H1 (cell line): ENCODE data around the gene PLCB4. TPM values are rescaled to one million over a fixed set of nuclear protein-coding genes. Genes with fewer than 3 reads are reported as not detected.

Source experiments
- CTCF ChIA-PET: fragments of 300-600 bp; sonication (Branson Sonifier 250); formaldehyde crosslinking; loops from one replicate; lab custom pipeline; 2021; ENCODE audit not compliant: partially characterized antibody; lab: Charles Lee
- POLR2A ChIA-PET: fragments of 300-600 bp; sonication (Branson Sonifier 250); formaldehyde crosslinking; loops from one replicate; lab custom pipeline; 2021; ENCODE audit warnings: inconsistent platforms; ENCODE audit not compliant: partially characterized antibody; lab: Charles Lee
- DNase-seq, 2 experiments: peaks; one replicate each; pipeline versions ENCODE4 v3.0.0 to v3.0.0-alpha.2; 2010 to 2022; ENCODE audit warnings: low spot score in 2 of 2, low read depth in 1 of 2, mixed read lengths in 1 of 2
- FAIRE-seq: peaks from 2 replicates; lab custom pipeline; 2011; peaks lifted over from hg19 to GRCh38; lab: Jason Lieb, UNC
- H2AFZ ChIP-seq: 2 replicates; pipeline ENCODE4 v1.8.1; 2012; ENCODE audit warnings: low read length, inconsistent platforms
- H2AK5ac ChIP-seq: 2 replicates; pipeline ENCODE4 v1.6.1; 2013; ENCODE audit warnings: low read depth, low read length
- H2BK120ac ChIP-seq: replicated peaks from 2 replicates; pipeline ENCODE3; 2013; ENCODE audit warnings: low read depth, low read length, inconsistent platforms
- H2BK12ac ChIP-seq: 2 replicates; pipeline ENCODE4 v1.6.1; 2013; ENCODE audit warnings: low read depth, low read length
- H2BK15ac ChIP-seq: 2 replicates; pipeline ENCODE4 v1.6.1; 2013; ENCODE audit warnings: low read length
- H2BK20ac ChIP-seq: 2 replicates; pipeline ENCODE4 v1.6.1; 2013; ENCODE audit warnings: low read length
- H2BK5ac ChIP-seq: 2 replicates; pipeline ENCODE4 v1.6.1; 2013; ENCODE audit warnings: low read depth, low read length
- H3K14ac ChIP-seq: 2 replicates; pipeline ENCODE4 v1.6.1; 2013; ENCODE audit warnings: inconsistent platforms; ENCODE audit not compliant: insufficient read length
- H3K18ac ChIP-seq: 2 replicates; pipeline ENCODE4 v1.6.1; 2013; ENCODE audit warnings: low read length; ENCODE audit errors: extremely low read depth
- H3K23ac ChIP-seq: 2 replicates; pipeline ENCODE4 v1.6.1; 2013; ENCODE audit warnings: inconsistent platforms; ENCODE audit not compliant: insufficient read length
- H3K23me2 ChIP-seq: 2 replicates; pipeline ENCODE4 v1.6.1; 2013; ENCODE audit warnings: low read depth, low read length
- H3K27ac ChIP-seq: 2 replicates; pipeline ENCODE4 v1.6.1; 2011; ENCODE audit warnings: low read depth, low read length, inconsistent platforms
- H3K27me3 ChIP-seq, 4 experiments: replicated peaks in 1 of 4; 1 replicate in 1 of 4; 2 replicates in 3 of 4; pipeline versions ENCODE4 v1.6.1 to v1.8.1; 2011 to 2013; ENCODE audit warnings: low read length in 3 of 4, mild to moderate bottlenecking in 3 of 4, inconsistent platforms in 2 of 4, mixed read lengths in 2 of 4, moderate library complexity in 1 of 4; ENCODE audit not compliant: control insufficient read depth in 3 of 4, insufficient read depth in 3 of 4; ENCODE audit errors: extremely low read depth in 1 of 4
- H3K36me3 ChIP-seq, 4 experiments: 2 replicates each; pipeline versions ENCODE4 v1.6.1 to v1.8.1; 2011 to 2013; ENCODE audit warnings: mild to moderate bottlenecking in 4 of 4, low read length in 3 of 4, moderate library complexity in 2 of 4, control low read depth in 1 of 4, inconsistent platforms in 1 of 4; ENCODE audit not compliant: insufficient read depth in 4 of 4, control insufficient read depth in 2 of 4
- H3K4ac ChIP-seq: replicated peaks from 2 replicates; pipeline ENCODE3; 2013; ENCODE audit warnings: low read length, low read depth, mixed read lengths, inconsistent platforms; ENCODE audit not compliant: insufficient read length
- H3K4me1 ChIP-seq, 4 experiments: replicated peaks in 1 of 4; 1 replicate in 1 of 4; 2 replicates in 3 of 4; pipeline versions ENCODE4 v1.6.1 to v1.8.1; 2011 to 2013; ENCODE audit warnings: low read length in 3 of 4, inconsistent platforms in 2 of 4, mixed read lengths in 1 of 4; ENCODE audit not compliant: insufficient read depth in 4 of 4, control insufficient read depth in 3 of 4
- H3K4me2 ChIP-seq, 2 experiments: 2 replicates each; pipeline versions ENCODE4 v1.6.1 to v1.8.1; 2011 to 2013; ENCODE audit warnings: low read depth in 2 of 2, low read length in 2 of 2, control low read depth in 1 of 2, inconsistent platforms in 1 of 2, mild to moderate bottlenecking in 1 of 2; ENCODE audit not compliant: insufficient read depth in 1 of 2
- H3K4me3 ChIP-seq, 4 experiments: fragments of 200-600, 300-600 bp in 1 of 4; sonication (generic), shearing (Covaris generic), sonication (Bioruptor Twin) in 1 of 4; 2 replicates each; pipeline versions ENCODE4 v1.5.1 to v1.8.1; 2011 to 2016; ENCODE audit warnings: low read length in 4 of 4, low read depth in 3 of 4, control low read depth in 2 of 4, inconsistent platforms in 2 of 4, mild to moderate bottlenecking in 2 of 4, mixed read lengths in 1 of 4, moderate library complexity in 1 of 4; ENCODE audit not compliant: insufficient read depth in 2 of 4; ENCODE audit errors: extremely low read depth in 1 of 4
- H3K56ac ChIP-seq: replicated peaks from 2 replicates; pipeline ENCODE3; 2013; ENCODE audit warnings: low read depth, mild to moderate bottlenecking, mixed read lengths, low read length, inconsistent platforms; ENCODE audit not compliant: insufficient read length
- H3K79me1 ChIP-seq: 2 replicates; pipeline ENCODE4 v1.6.1; 2013; ENCODE audit warnings: low read depth, low read length, control low read depth
- H3K79me2 ChIP-seq, 2 experiments: 2 replicates each; pipeline versions ENCODE4 v1.6.1 to v1.8.1; 2012 to 2013; ENCODE audit warnings: low read length in 2 of 2, mild to moderate bottlenecking in 2 of 2, inconsistent platforms in 1 of 2; ENCODE audit not compliant: insufficient read depth in 2 of 2, control insufficient read depth in 1 of 2
- H3K9ac ChIP-seq, 4 experiments: replicated peaks in 1 of 4; 1 replicate in 1 of 4; 2 replicates in 3 of 4; pipeline versions ENCODE4 v1.6.1 to v1.8.1; 2011 to 2013; ENCODE audit warnings: low read depth in 3 of 4, low read length in 3 of 4, control low read depth in 2 of 4, mild to moderate bottlenecking in 2 of 4, moderate library complexity in 2 of 4, inconsistent platforms in 1 of 4; ENCODE audit errors: extremely low read depth in 1 of 4
- H3K9me3 ChIP-seq, 2 experiments: 2 replicates each; pipeline versions ENCODE4 v1.6.1 to v1.8.1; 2012 to 2013; ENCODE audit warnings: mild to moderate bottlenecking in 2 of 2, moderate library complexity in 2 of 2, control low read depth in 1 of 2, inconsistent platforms in 1 of 2, low read depth in 1 of 2, low read length in 1 of 2, mixed read lengths in 1 of 2; ENCODE audit not compliant: insufficient read depth in 2 of 2
- H4K20me1 ChIP-seq, 2 experiments: replicated peaks in 1 of 2; 2 replicates each; pipeline versions ENCODE3 to v1.8.1; 2011 to 2013; ENCODE audit warnings: inconsistent platforms in 2 of 2, low read length in 2 of 2, mild to moderate bottlenecking in 1 of 2; ENCODE audit not compliant: insufficient read depth in 2 of 2, control insufficient read depth in 1 of 2
- H4K5ac ChIP-seq: 2 replicates; pipeline ENCODE4 v1.6.1; 2013; ENCODE audit warnings: low read length, low read depth, mixed read lengths, inconsistent platforms; ENCODE audit not compliant: insufficient read length
- H4K8ac ChIP-seq: 2 replicates; pipeline ENCODE4 v1.8.0; 2013; ENCODE audit warnings: mild to moderate bottlenecking, moderate library complexity, low read length, inconsistent platforms; ENCODE audit not compliant: insufficient read depth; ENCODE audit errors: extremely low read depth
- H4K91ac ChIP-seq: replicated peaks from 2 replicates; pipeline ENCODE3; 2013; ENCODE audit warnings: low read length, mixed read lengths, inconsistent platforms; ENCODE audit not compliant: insufficient read length
- BRCA1 ChIP-seq: IDR thresholded peaks from 2 replicates; pipeline ENCODE4 v1.6.1; 2012; ENCODE audit warnings: low read depth, low read length, improper control_type of control experiment
- CTBP2 ChIP-seq: IDR thresholded peaks from 2 replicates; pipeline ENCODE4 v1.7.0; 2011; ENCODE audit warnings: borderline replicate concordance, mild to moderate bottlenecking, moderate library complexity, mixed read lengths, low read length; ENCODE audit not compliant: insufficient read depth, insufficient read length
- E2F6 ChIP-seq: IDR thresholded peaks from 2 replicates; pipeline ENCODE4 v1.6.1; 2012; ENCODE audit warnings: inconsistent platforms
- EZH2 ChIP-seq: fragments of 200-600 bp; sonication (generic); IDR thresholded peaks from 2 replicates; pipeline ENCODE4 v1.7.1; 2012; ENCODE audit warnings: low read depth, mild to moderate bottlenecking, moderate library complexity, low read length, inconsistent platforms; ENCODE audit not compliant: severe bottlenecking
- JUN ChIP-seq: IDR thresholded peaks from 2 replicates; pipeline ENCODE4 v1.6.1; 2011; ENCODE audit warnings: low read depth, mild to moderate bottlenecking, improper control_type of control experiment, low read length
- KDM5A ChIP-seq: fragments of 200-600 bp; IDR thresholded peaks from 2 replicates; pipeline ENCODE4 v1.7.1; 2012; ENCODE audit warnings: mild to moderate bottlenecking, low read length, inconsistent platforms, mixed read lengths
- NANOG ChIP-seq: IDR thresholded peaks from 2 replicates; pipeline ENCODE4 v1.6.1; 2011; ENCODE audit warnings: low read length, low read depth, mild to moderate bottlenecking, inconsistent platforms; ENCODE audit not compliant: insufficient read depth, poor library complexity, severe bottlenecking
- NRF1 ChIP-seq: IDR thresholded peaks from 2 replicates; pipeline ENCODE4 v1.6.1; 2011; ENCODE audit warnings: mild to moderate bottlenecking, low read depth, low read length, improper control_type of control experiment
- POLR2A ChIP-seq, 2 experiments: IDR thresholded peaks; 1 replicate in 1 of 2; 2 replicates in 1 of 2; pipeline ENCODE4 v1.6.1; 2011; ENCODE audit warnings: low read depth in 2 of 2, low read length in 2 of 2, mild to moderate bottlenecking in 2 of 2; ENCODE audit errors: control extremely low read depth in 1 of 2
- POLR2AphosphoS5 ChIP-seq: IDR thresholded peaks from 2 replicates; pipeline ENCODE4 v1.6.1; 2011; ENCODE audit warnings: low read depth, low read length
- RAD21 ChIP-seq, 2 experiments: IDR thresholded peaks in 1 of 2; conservative IDR thresholded peaks in 1 of 2; 2 replicates each; pipeline ENCODE4 v1.6.1; 2011; ENCODE audit warnings: low read depth in 2 of 2, low read length in 2 of 2, improper control_type of control experiment in 1 of 2, inconsistent platforms in 1 of 2, mild to moderate bottlenecking in 1 of 2, moderate library complexity in 1 of 2
- SIRT6 ChIP-seq: IDR thresholded peaks from one replicate; pipeline ENCODE4 v1.7.1; 2012; ENCODE audit warnings: low read length, inconsistent platforms
- SP2 ChIP-seq: IDR thresholded peaks from 2 replicates; pipeline ENCODE4 v1.6.1; 2012; ENCODE audit warnings: mild to moderate bottlenecking, low read length, inconsistent platforms
- TAF1 ChIP-seq: IDR thresholded peaks from 2 replicates; pipeline ENCODE4 v1.6.1; 2011; ENCODE audit warnings: mild to moderate bottlenecking, low read depth, low read length
- WGBS, 2 experiments: shearing (Covaris generic) in 1 of 2; methylation state at CpG; one replicate each; pipeline versions ENCODE4 v1.1.6 to v1.1.7; 2013 to 2015; ENCODE audit warnings: low lambda C conversion rate in 2 of 2, mixed read lengths in 2 of 2, inconsistent platforms in 1 of 2, low coverage in 1 of 2, missing lambda C conversion rate in 1 of 2; ENCODE audit not compliant: insufficient replicate concordance in 2 of 2, insufficient coverage in 1 of 2, insufficient read length in 1 of 2; ENCODE audit errors: extremely low coverage in 1 of 2, missing lambda C conversion rate in 1 of 2; 5-methylcytosine and 5-hydroxymethylcytosine counted together
- polyA plus RNA-seq, 7 experiments: library from polyadenylated mRNA; depleted of rRNA in 3 of 7; stranded (reverse) in 5 of 7; unstranded in 2 of 7; fragments of >200 nt in 5 of 7; fragments of 200-250 nt in 2 of 7; gene quantifications; 1 replicate in 5 of 7; 2 replicates in 1 of 7; 4 replicates in 1 of 7; pipeline versions ENCODE4 v1.2.1 to v1.2.3, GENCODE V29; 2011 to 2013; ENCODE audit warnings: missing spikeins in 2 of 7, mixed read lengths in 2 of 7
- total RNA-seq: library from RNA; stranded (reverse); fragmentation: NEBNext Ultra II Directional; extraction: Animal tissue kit (Norgen Biotek cat#: 25700); gene quantifications from 2 replicates; pipeline ENCODE4 v1.2.1, GENCODE V29; 2021

Gene PLCB4
- total and polyA plus RNA-seq, 2 of the 8 experiments (the other 6 are each of a cell fraction or from before 2014, with no cell fraction given), result 3.2 to 14.1 TPM

DNA sequence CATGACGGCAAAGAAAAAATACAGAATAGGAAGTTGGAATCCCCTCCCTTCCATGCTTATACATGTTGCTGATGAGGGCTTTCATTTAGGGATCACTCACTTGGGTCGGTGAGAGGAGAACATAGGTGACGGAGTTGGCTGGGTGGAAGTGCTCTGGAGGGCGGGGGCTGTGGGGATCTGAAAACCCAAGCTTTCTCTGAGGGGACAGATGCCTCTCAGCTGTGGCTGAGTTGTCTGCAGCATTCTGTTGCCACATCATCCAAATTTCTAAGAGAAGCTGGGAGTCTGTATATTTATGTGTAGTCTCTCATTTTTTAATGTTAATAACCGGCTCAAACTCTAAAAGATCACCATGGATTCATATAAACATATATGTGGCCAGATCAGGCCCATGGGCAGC is 141.5 kb downstream of the PLCB4 start:
- H4K8ac ChIP-seq, result no peak overlapping the region
- no peak overlapping the region for H3K4me2 ChIP-seq
- H3K4me3 ChIP-seq, result no peak overlapping the region
- H4K91ac ChIP-seq, result no peak overlapping the region
- H3K9ac ChIP-seq, result no peak overlapping the region
- no peaks in the 10 kb centered on the region for H3K36me3 ChIP-seq
- no peak overlapping the region for H2BK5ac ChIP-seq
- no peak overlapping the region for H3K4ac ChIP-seq
- H2AFZ ChIP-seq, result no peak overlapping the region
- POLR2A ChIA-PET, result no interaction called here
- no peak overlapping the region for H3K14ac ChIP-seq
- H3K23ac ChIP-seq, result no peak overlapping the region
- H3K27ac ChIP-seq, result no peak overlapping the region
- H3K79me1 ChIP-seq, result peaks cover 2% of the 10 kb centered on the region; the same call in 1 of the 2 replicates
- H3K56ac ChIP-seq, result no peak overlapping the region
- no peak overlapping the region for H3K18ac ChIP-seq
- H2BK15ac ChIP-seq, result no peak overlapping the region
- WGBS, 2 experiments, result 88% methylated on average over 5 of the region's 5 CpGs; no CpG with 5 or more reads in 1 of the 2 experiments
- DNase-seq, result no peak
- H4K20me1 ChIP-seq, result no peaks in the 10 kb centered on the region
- no peak overlapping the region for H2BK20ac ChIP-seq
- FAIRE-seq, result no peak
- H3K4me1 ChIP-seq, result no peaks in the 10 kb centered on the region
- H3K79me2 ChIP-seq, result no peaks in the 10 kb centered on the region
- CTCF ChIA-PET, result interaction anchor here (0.5 to 1.7 kb wide), 4 partner anchors 11 to 468 kb away, joined by 3 to 6 read pairs (median 3); no protein-coding TSS in a partner anchor
- no peaks in the 10 kb centered on the region for H3K27me3 ChIP-seq
- no peak overlapping the region for H2BK12ac ChIP-seq
- no peak overlapping the region for H2BK120ac ChIP-seq
- no peak overlapping the region for H4K5ac ChIP-seq
- H2AK5ac ChIP-seq, result no peak overlapping the region
- H3K9me3 ChIP-seq, result no peaks in the 10 kb centered on the region
- no peaks in the 10 kb centered on the region; the same call in 1 of the 2 replicates for H3K23me2 ChIP-seq
- no peak for TF ChIP-seq KDM5A
- no peak for TF ChIP-seq RAD21 (IDR thresholded peaks at IDR 0.05 in 1 of 2, conservative IDR thresholded peaks at IDR 0.05 in 1 of 2; ENCODE audit: low read depth in 2 of 2, low read length in 2 of 2)
- no peak for TF ChIP-seq E2F6
- no peak for TF ChIP-seq TAF1
- no peak for TF ChIP-seq SP2
- TF ChIP-seq JUN, result no peak
- TF ChIP-seq EZH2, result no peak
- no peak for TF ChIP-seq NANOG
- no peak for TF ChIP-seq NRF1
- no peak for TF ChIP-seq POLR2A (IDR thresholded peaks at IDR 0.05; ENCODE audit: control extremely low read depth in 1 of 2, low read depth in 2 of 2, low read length in 2 of 2)
- no peak for TF ChIP-seq BRCA1
- TF ChIP-seq CTBP2, result no peak
- TF ChIP-seq SIRT6, result no peak
- TF ChIP-seq POLR2AphosphoS5, result no peak
